Thyroid gland (tissue), 4 donors: Measurements from ENCODE around the gene GNAT2. TPM values are rescaled to one million over a fixed set of nuclear protein-coding genes. Genes with fewer than 3 reads are reported as not detected.

ENCODE experiments used
- DNase-seq, 2 donors: peaks; one replicate each; pipeline ENCODE4 v3.0.0-alpha.2; 2019
- H3K27ac ChIP-seq, 3 donors: fragments of 200-600 bp; sonication (generic); 1 replicate in 2 of 3; 2 replicates in 1 of 3; pipeline ENCODE4 v1.5.1; 2016 to 2019; ENCODE audit warnings: mild to moderate bottlenecking in 1 of 3, moderate library complexity in 1 of 3
- H3K27me3 ChIP-seq: fragments of 200-600 bp; sonication (generic); one replicate; pipeline ENCODE4 v1.5.1; 2019
- H3K36me3 ChIP-seq, 2 donors: fragments of 200-600 bp; sonication (generic); one replicate each; pipeline ENCODE4 v1.5.1; 2016 to 2019
- H3K4me1 ChIP-seq, 2 donors: fragments of 200-600 bp; sonication (generic); one replicate each; pipeline ENCODE4 v1.5.1; 2017 to 2019
- H3K4me3 ChIP-seq, 3 donors: fragments of 200-600 bp; sonication (generic); replicated peaks in 1 of 3; 1 replicate in 2 of 3; 2 replicates in 1 of 3; pipeline ENCODE4 v1.5.1; 2016; ENCODE audit warnings: mild to moderate bottlenecking in 1 of 3
- H3K9me3 ChIP-seq: fragments of 200-600 bp; sonication (generic); one replicate; pipeline ENCODE4 v1.5.1; 2017
- POLR2A ChIP-seq, 2 donors: fragments of 450-650 bp; IDR thresholded peaks; one replicate each; pipeline ENCODE4 v1.6.1; 2017; ENCODE audit warnings: antibody characterized with exemption in 2 of 2, mild to moderate bottlenecking in 2 of 2, moderate library complexity in 1 of 2
- WGBS, 2 donors: methylation state at CpG; one replicate each; pipeline ENCODE4 v1.1.5; 2017; 5-methylcytosine and 5-hydroxymethylcytosine counted together
- intact Hi-C: fragments of 100-400 bp; cut with DNase I; formaldehyde crosslinking; loops from one replicate; pipeline ENCODE4 v1.15.1; 2023
- total RNA-seq, 4 donors: library from RNA; depleted of rRNA; stranded (reverse); fragments of >200 nt; gene quantifications; one replicate each; pipeline ENCODE4 v1.2.3, GENCODE V29; 2016
- TF ChIP-seq, protein P1 (sequence below), 6 experiments: fragments of 200-600 bp in 3 of 6; fragments of 450-650 bp in 3 of 6; sonication (generic) in 3 of 6; IDR thresholded peaks; one replicate each; pipeline ENCODE4 v1.5.1; 2016 to 2019; ENCODE audit warnings: antibody characterized with exemption in 6 of 6, mild to moderate bottlenecking in 2 of 6, inconsistent platforms in 1 of 6, moderate library complexity in 1 of 6

Gene GNAT2
- total RNA-seq, 4 donors from 2014 or later = not detected

DNA sequence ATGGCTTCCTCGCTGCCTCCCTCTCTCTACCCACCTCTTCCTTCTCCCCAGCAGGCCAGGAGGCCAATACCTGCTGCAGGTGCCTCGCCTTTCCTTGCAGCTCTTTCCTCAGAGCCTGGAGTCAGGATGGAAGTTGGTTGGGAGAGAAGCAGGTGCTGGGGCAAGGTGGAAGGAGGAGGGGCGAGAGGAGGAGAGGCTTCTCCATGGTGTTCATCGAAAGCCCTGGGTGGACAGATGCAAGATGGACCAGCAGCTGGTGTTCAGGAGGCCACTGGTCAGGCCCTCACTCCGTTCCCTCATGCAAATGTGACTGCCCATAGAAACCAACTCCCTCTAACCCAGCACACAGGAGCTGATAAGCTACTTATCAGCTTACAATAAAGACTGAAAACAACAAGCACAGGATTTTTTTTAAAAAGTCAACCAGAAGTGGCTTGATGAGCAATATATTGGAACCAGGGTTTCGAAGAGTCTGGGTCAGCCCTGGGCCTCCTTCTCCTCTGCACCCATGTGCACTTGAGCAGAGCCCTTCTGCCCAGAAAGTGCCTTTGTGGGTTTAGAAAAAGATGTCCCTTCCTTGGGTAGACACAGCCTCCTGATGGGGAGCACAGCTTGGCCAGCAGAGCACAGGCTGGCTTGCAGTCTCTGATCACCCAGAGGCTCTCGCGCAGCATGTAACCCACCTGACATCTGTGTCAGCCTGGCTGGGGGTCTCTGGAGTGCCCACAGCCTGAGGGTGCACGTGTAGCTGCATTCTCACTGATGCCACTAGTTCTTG is 19.8 kb upstream of the GNAT2 start:
- no peak for DNase-seq
- Histone ChIP-seq H3K9me3 (no peaks in the 10 kb centered on the region), H3K27me3 (no peaks in the 10 kb centered on the region), H3K36me3 (no peaks in the 10 kb centered on the region), H3K27ac (no peak overlapping the region), H3K4me3 (no peak overlapping the region), H3K4me1 (peaks cover 0 to 9% of the 10 kb centered on the region in 2 donors)
- intact Hi-C loops = loop anchor here (10.0 kb wide), 1 partner anchor 564 kb away; the partner anchor contains the start of gene TAF13
- TF ChIP-seq POLR2A (IDR thresholded peaks at IDR 0.05) = no peak
- TF ChIP-seq, protein P1, sequence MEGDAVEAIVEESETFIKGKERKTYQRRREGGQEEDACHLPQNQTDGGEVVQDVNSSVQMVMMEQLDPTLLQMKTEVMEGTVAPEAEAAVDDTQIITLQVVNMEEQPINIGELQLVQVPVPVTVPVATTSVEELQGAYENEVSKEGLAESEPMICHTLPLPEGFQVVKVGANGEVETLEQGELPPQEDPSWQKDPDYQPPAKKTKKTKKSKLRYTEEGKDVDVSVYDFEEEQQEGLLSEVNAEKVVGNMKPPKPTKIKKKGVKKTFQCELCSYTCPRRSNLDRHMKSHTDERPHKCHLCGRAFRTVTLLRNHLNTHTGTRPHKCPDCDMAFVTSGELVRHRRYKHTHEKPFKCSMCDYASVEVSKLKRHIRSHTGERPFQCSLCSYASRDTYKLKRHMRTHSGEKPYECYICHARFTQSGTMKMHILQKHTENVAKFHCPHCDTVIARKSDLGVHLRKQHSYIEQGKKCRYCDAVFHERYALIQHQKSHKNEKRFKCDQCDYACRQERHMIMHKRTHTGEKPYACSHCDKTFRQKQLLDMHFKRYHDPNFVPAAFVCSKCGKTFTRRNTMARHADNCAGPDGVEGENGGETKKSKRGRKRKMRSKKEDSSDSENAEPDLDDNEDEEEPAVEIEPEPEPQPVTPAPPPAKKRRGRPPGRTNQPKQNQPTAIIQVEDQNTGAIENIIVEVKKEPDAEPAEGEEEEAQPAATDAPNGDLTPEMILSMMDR (IDR thresholded peaks at IDR 0.05) = no peak
- WGBS, 2 donors = 89 to 93% methylated on average over 6 to 9 of the region's 9 CpGs

DNA sequence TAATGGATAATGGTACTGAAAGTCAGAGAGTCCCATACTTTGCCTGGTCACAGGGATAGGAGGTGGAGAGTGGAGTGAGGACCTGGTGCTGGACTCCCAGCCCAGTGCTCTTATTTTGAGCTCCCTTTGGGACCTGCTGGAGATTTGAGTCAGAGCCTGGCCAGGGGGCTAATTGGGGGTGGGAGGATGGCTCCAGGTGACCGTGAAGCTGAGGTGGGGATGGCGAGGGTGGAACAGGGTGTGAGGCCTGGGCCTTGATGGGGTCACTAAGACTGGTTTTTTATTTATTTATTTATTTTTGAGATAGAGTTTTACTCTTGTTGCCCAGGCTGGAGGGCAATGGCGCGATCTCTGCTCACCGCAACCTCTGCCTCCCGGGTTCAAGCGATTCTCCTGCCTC is 18.0 kb upstream of the GNAT2 start:
- no peak for TF ChIP-seq POLR2A (IDR thresholded peaks at IDR 0.05)
- TF ChIP-seq, protein P1 (IDR thresholded peaks at IDR 0.05) = no peak
- no peak for DNase-seq
- H3K4me3 ChIP-seq = no peak overlapping the region
- H3K36me3 ChIP-seq = no peaks in the 10 kb centered on the region
- H3K4me1 ChIP-seq = no peaks in the 10 kb centered on the region
- H3K27ac ChIP-seq = no peak overlapping the region
- WGBS, 2 donors = 88 to 96% methylated on average over 7 of the region's 7 CpGs
- intact Hi-C loops = loop anchor here (10.0 kb wide), 1 partner anchor 563 kb away; the partner anchor contains the start of gene TAF13
- H3K9me3 ChIP-seq = no peaks in the 10 kb centered on the region
- H3K27me3 ChIP-seq = no peaks in the 10 kb centered on the region

DNA sequence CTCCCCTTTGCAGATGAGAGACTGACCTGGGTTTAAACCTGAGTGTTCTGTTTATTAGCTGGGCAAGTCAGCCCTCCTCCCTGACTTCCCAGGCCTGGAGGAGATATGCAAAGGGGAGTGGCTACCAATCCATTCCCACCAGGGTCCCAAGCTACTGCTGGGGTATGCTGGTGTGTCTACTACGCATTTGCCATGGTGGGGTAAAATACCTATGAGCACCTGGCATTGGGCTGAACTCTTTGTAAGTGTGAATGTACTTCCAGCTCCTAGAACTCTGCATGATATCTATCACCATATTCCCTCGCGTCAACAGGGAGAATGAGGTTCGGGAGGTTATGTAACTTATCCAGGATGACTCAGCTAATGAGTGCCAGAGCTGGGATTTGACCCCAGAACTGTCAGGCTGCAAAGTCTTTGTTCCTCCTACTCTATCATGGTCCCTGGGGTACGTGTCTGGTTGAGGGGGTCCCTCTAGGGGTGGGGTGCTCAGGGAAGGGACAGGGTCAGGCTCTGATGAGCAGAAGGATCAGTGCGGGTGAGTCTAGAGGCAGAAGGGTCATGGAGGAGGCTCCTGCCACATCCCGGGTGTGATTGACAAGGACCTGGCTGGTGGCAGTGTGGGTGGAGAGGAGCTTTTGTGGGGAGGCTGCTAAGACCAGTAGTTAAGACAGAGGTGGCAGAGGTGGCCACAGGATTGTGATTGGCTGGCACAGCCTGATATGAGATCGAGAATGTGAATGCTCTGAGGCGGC is 17.0 kb upstream of the GNAT2 start:
- Histone ChIP-seq H3K27ac (no peak overlapping the region), H3K27me3 (no peaks in the 10 kb centered on the region), H3K9me3 (no peaks in the 10 kb centered on the region), H3K36me3 (peaks cover 0 to 4% of the 10 kb centered on the region in 2 donors), H3K4me1 (no peaks in the 10 kb centered on the region), H3K4me3 (no peak overlapping the region)
- 58 to 75% methylated on average over 5 to 9 of the region's 9 CpGs for WGBS, 2 donors
- DNase-seq = no peak
- intact Hi-C loops = loop anchor here (10.0 kb wide), 1 partner anchor 562 kb away; the partner anchor contains the start of gene TAF13
- TF ChIP-seq, protein P1 (IDR thresholded peaks at IDR 0.05) = no peak
- TF ChIP-seq POLR2A (IDR thresholded peaks at IDR 0.05) = no peak

DNA sequence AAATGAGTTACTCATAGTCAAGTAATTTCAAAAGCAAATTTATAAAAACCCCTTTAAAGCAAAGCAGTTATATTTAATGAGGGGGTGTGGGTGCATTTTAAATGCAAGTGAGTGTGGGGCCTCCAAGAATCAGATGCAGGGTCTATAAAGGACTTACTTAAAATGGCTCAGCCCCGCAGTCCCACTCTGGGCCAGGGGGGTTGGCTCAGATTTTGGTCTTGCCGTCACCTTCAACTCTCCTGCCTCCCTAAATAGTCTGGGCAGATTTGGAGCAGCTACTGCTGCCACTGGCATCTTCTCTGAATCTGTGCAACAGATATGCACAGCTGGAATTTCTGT is 16.4 kb upstream of the GNAT2 start:
- 88 to 95% methylated on average over 2 of the region's 2 CpGs for WGBS, 2 donors
- peaks cover 4 to 10% of the 10 kb centered on the region in 2 donors for H3K36me3 ChIP-seq
- no peak overlapping the region for H3K27ac ChIP-seq
- intact Hi-C loops = loop anchor here (10.0 kb wide), 1 partner anchor 561 kb away; the partner anchor contains the start of gene TAF13
- no peaks in the 10 kb centered on the region for H3K27me3 ChIP-seq
- no peak for TF ChIP-seq POLR2A (IDR thresholded peaks at IDR 0.05)
- TF ChIP-seq, protein P1 (IDR thresholded peaks at IDR 0.05) = no peak
- H3K9me3 ChIP-seq = no peaks in the 10 kb centered on the region
- H3K4me1 ChIP-seq = no peaks in the 10 kb centered on the region
- no peak overlapping the region for H3K4me3 ChIP-seq
- DNase-seq = no peak
